SK-N-MC (cell line): ENCODE measurements around the gene CASP2.

ENCODE experiments used
- EZH2 ChIP-seq: fragments of 200-600 bp; sonication (generic); IDR thresholded peaks from one replicate; pipeline ENCODE4 v1.6.1; 2017; ENCODE audit warnings: antibody characterized with exemption
- POLR2AphosphoS5 ChIP-seq: IDR thresholded peaks from 2 replicates; pipeline ENCODE4 v1.6.1; 2012; ENCODE audit warnings: mild to moderate bottlenecking, low read depth, low read length, borderline replicate concordance

DNA sequence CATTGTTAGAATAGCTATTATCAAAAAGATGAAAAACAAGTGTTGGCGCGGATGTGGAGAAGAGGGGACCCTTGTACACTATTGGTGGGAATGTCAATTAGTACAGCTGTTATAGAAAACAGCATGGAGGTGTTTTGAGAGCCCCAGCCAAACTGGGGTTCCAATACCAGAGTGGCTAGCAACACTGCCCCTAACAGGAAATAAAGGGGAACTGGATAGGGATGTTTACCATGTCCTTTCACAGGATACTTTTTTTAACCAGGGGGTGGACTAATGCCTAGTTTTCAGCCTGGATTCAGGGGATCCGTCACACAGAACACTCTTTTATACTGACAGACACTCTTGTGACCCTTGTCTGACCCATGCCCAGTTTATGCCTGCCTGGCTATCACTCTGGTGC is 31.8 kb upstream of the CASP2 start:
- TF ChIP-seq POLR2AphosphoS5 (no peak), EZH2 (no peak)
